AG04450 (cell line): ENCODE results near the gene FAM20A. TPM values are rescaled to one million over a fixed set of nuclear protein-coding genes. Genes with fewer than 3 reads are reported as not detected.

ENCODE experiments used
- CTCF ChIA-PET: fragments of 300-600, 350-600 bp; formaldehyde crosslinking; extraction: SDS; loops from one replicate; lab custom pipeline; 2022; ENCODE audit warnings: antibody characterized with exemption, inconsistent platforms; lab: Charles Lee
- POLR2A ChIA-PET: fragments of 350-600 bp; formaldehyde crosslinking; extraction: SDS; loops from one replicate; lab custom pipeline; 2021; ENCODE audit warnings: antibody characterized with exemption, inconsistent platforms; lab: Yijun Ruan, JAX
- DNase-seq: peaks from one replicate; pipeline ENCODE4 v3.0.0-alpha.2; 2011; ENCODE audit warnings: low read depth, low spot score
- H3K27ac ChIP-seq: one replicate; pipeline ENCODE4 v1.5.1; 2012; ENCODE audit warnings: low read depth, low read length, control low read depth
- H3K27me3 ChIP-seq: one replicate; pipeline ENCODE4 v1.6.0; 2012; ENCODE audit warnings: low read length; ENCODE audit not compliant: control insufficient read depth, insufficient read depth
- H3K4me3 ChIP-seq: 2 replicates; pipeline ENCODE4 v1.5.1; 2011; ENCODE audit warnings: mild to moderate bottlenecking, low read depth, low read length, control low read depth
- H3K9me3 ChIP-seq: 2 replicates; pipeline ENCODE4 v1.5.1; 2012; ENCODE audit warnings: low read length; ENCODE audit not compliant: control insufficient read depth, insufficient read depth
- CTCF ChIP-seq: IDR thresholded peaks from 2 replicates; pipeline ENCODE4 v1.5.1; 2011; ENCODE audit warnings: low read depth, low read length, control low read depth, inconsistent platforms
- polyA plus RNA-seq: library from polyadenylated mRNA; depleted of rRNA; stranded (reverse); fragments of >200 nt; gene quantifications from 2 replicates; pipeline ENCODE4 v1.2.3, GENCODE V29; 2011

The FAM20A gene
- polyA plus RNA-seq, 1 experiment = not detected

DNA sequence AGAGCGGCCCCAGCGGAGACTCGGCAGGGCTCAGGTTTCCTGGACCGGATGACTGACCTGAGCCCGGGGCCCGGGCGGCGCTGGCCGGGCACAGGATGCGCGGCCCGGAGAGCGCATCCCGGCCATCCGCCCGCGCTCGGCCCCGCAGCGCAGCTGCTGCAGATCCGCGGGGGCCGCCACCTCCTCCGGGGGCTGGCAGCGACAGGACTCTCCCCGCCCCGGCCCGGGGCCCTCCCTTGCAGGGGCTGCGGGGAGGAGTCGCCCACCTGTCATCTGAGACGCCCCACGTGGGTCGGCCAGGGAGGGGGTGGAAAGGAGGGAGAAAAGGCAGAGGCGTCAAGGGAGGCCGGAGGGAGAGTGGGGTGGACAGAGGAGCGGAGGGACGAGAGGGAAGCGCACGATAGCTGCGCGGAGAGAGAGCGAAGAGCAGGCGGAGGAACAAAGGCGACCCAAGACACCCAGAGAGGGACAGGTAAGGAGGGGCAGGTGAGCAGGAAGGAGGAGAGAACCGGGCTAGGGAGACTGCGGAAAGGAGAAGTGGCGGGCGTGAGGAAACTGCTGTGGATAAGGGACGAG, 89.4 kb downstream of the FAM20A start:
- POLR2A ChIA-PET = interaction anchor here (0.9 to 1.1 kb wide), 4 partner anchors 16 to 54 kb away, joined by 3 to 5 read pairs (median 3); partner anchors contain the start of gene WIPI1
- Histone ChIP-seq H3K9me3 (no peaks in the 10 kb centered on the region), H3K27me3 (no peaks in the 10 kb centered on the region), H3K27ac (peak overlapping the region; percentile 95), H3K4me3 (peak overlapping the region; percentile 97)
- CTCF ChIA-PET = interaction anchor here (0.6 to 1.1 kb wide), 4 partner anchors 12 to 250 kb away, joined by 3 to 5 read pairs (median 4); no protein-coding TSS in a partner anchor
- no peak for TF ChIP-seq CTCF
- DNase-seq = peak; percentile 33

DNA sequence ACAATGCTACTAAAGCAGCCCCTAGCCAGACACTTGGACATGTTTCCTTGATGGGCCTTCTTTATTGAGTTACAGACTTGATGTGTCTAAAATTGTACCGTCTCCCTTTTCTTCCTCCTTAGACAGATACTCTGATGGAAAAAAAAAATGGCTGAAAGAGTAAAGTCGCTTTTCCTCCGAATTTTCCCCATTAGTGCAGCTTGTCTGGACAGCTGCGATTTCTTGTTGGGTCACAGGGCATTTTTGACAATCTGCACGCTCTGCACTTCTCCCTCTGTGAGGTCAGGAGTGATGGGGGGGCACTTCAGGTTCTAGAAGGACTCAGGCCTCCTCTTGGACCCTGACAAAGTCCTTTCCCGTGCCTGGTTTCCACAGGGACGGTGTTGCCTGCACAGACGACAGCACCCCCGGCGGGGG, 89.9 kb downstream of the FAM20A start:
- no peaks in the 10 kb centered on the region for H3K27me3 ChIP-seq
- peak overlapping the region; percentile 66 for H3K27ac ChIP-seq
- no peaks in the 10 kb centered on the region for H3K9me3 ChIP-seq
- DNase-seq = no peak
- ChIA-PET CTCF (interaction anchor here (0.6 to 1.1 kb wide), 3 partner anchors 45 to 306 kb away, joined by 3 to 5 read pairs (median 3); no protein-coding TSS in a partner anchor), POLR2A (no interaction called here)
- peak; percentile 27; the same call in 1 of the 2 replicates for TF ChIP-seq CTCF
- H3K4me3 ChIP-seq = peak overlapping the region; percentile 97

GRCh38 chr17:68509141-68510057, 91.8 kb downstream of the FAM20A start:
- Histone ChIP-seq H3K27me3 (no peaks in the 10 kb centered on the region), H3K9me3 (no peaks in the 10 kb centered on the region), H3K4me3 (no peak overlapping the region), H3K27ac (no peak overlapping the region)
- ChIA-PET CTCF (no interaction called here), POLR2A (no interaction called here)
- TF ChIP-seq CTCF = no peak
- DNase-seq = no peak

DNA sequence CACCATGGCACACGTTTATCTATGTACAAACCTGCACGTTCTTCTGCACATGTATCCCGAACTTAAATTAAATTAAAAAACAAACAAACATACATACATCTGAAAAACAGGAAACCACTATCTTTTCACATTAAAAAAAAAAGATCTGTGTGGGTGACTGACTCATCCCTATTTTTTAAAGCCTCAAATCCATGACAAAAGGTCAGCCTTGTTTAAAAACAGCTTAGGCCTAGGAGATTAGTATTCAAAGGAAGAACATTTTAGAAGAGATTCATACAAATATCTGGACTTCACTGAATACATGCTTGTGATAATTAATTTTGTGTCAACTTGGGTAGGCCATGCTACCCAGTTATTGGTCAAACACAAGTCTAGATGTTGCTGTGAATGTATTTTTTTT, 93.6 kb downstream of the FAM20A start:
- ChIA-PET POLR2A (no interaction called here), CTCF (interaction anchor here (1.0 kb wide), 1 partner anchor 264 kb away, joined by 3 read pairs; no protein-coding TSS in a partner anchor)
- H3K27me3 ChIP-seq = no peaks in the 10 kb centered on the region
- no peak for TF ChIP-seq CTCF
- no peak overlapping the region for H3K4me3 ChIP-seq
- DNase-seq = no peak
- H3K9me3 ChIP-seq = no peaks in the 10 kb centered on the region
- no peak overlapping the region for H3K27ac ChIP-seq

DNA sequence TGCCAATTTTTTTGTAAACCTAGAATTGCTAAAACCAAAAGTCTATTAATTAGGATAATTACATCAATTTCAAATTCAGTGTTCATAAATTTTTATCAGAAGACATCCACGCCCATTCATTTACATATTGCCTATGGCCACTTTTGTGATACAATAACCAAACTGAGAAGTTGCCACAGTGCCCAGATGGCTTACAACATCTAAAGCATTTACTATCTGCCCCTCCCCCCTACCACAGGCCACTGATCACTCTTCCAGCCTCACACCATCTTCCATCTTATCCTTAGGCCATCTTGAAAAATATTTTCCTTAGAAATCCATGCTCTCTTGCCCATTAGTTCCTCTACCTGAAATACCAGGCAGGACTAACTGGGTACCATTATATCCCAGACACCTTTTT, 95.2 kb downstream of the FAM20A start:
- CTCF ChIA-PET = no interaction called here
- POLR2A ChIA-PET = no interaction called here

More for the DNA sequence above, 95.2 kb downstream of the FAM20A start:
- Histone ChIP-seq H3K9me3 (no peaks in the 10 kb centered on the region), H3K27ac (no peak overlapping the region), H3K4me3 (no peak overlapping the region), H3K27me3 (peaks cover 2% of the 10 kb centered on the region)
- no peak for TF ChIP-seq CTCF
- no peak for DNase-seq
